Inflammatory macrophage treated with lipopolysaccharide for 4 hours (primary cell): ENCODE data around the gene ZNF543.
"Not testable (repeated sequence)": the region's sequence is repeated elsewhere in the genome, so short reads cannot be mapped to it uniquely, and the experiment has no call there.

Source experiments
- DNase-seq: peaks from one replicate; pipeline ENCODE4 v3.0.0-alpha.2; 2020

Gene ZNF543

DNA sequence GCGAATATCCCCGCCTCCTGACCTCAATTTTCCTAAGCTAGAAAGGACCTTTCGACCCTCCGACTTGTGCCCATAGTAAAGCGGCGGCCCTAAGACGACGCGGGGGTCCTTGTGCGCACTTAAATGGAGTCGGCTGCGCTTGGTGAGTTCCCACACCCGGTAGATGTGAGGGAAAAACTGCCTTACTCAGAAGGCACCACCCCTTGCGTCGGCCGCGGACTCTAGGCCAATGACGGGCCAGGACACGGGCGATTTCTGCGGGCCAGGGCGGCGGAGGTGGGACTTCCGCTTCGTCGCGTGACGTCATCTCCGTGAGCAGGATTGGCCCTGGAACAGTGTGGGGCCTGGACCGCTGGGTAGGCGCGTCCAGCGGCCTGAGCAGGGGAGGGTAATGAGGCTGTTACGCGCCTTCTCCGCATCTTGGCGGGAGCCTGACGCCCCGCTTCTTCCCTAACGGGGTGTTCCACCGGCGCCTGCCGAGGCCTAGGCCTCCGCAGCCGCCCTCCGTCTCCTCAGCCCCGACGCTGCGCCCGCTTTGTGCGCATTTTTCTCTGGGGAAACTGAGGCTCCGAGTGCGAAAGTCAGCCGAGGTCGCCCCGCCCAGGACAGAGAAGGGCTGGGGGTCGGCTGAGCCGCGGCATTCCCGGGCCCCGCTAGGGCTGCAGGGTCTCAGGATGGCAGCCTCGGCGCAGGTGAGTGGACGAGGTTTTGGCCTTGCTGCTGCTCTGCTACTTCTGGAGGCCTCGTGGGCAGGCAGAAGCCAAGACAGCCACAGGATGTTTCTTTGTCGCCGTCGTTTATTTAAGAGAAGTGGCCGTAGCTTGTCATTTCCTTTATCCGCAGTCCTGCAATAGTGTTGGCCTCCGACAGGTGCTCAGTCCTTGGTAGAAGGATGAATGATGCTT lies at the start of gene ZNF543:
Gene ZNF543 (plus strand): TSS at position 293 of the 905 bp plus-strand sequence. CDS start 382 bp downstream, at position 675.
- DNase-seq = peak; percentile 97

GRCh38 chr19:57271280-57271679 lies 49.0 kb upstream of the ZNF543 start:
- DNase-seq = no peak

DNA sequence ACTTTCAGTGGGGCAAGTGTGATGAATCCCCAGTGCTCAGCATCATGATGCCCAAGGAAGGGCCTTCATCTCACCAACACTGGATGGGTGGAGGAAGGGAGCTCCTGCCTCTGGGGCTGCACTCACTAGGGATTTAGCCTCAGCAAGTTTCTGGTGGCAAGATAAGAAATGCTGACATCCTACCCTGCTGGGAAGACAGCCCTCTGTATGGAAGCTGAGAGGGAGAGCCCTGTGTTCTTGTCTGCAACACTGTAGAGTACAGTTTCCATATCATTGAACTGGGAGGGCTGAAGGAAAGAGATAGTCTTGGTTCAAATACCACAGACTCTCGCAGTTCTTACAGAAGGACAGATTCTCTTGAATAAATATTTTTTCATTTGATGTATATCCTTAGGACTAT lies 47.3 kb upstream of the ZNF543 start:
- DNase-seq = no peak

- no peak for DNase-seq
These were observed 43.8 kb upstream of the ZNF543 start for GRCh38 chr19:57276430-57276829.

DNA sequence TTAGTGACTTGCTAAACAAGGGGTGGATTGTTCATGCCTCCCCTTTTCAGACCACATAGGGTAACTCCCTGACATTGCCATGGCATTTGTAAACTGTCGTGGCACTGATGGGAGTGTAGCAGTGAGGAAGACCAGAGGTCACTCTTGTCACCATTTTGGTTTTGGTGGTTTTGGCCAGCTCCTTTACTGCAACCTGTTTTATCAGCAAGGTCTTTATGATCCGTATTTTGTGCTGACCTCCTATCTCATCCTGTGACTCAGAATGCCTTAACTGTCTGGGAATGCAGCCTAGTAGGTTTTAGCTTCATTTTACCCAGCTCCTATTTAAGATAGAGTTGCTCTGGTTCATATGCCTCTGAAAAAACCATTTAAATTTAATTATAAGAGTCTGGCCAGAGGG lies 41.8 kb upstream of the ZNF543 start:
- DNase-seq = not testable (repeated sequence)

GRCh38 chr19:57279418-57280164 lies 40.7 kb upstream of the ZNF543 start:
- peak; percentile 93 for DNase-seq

DNA sequence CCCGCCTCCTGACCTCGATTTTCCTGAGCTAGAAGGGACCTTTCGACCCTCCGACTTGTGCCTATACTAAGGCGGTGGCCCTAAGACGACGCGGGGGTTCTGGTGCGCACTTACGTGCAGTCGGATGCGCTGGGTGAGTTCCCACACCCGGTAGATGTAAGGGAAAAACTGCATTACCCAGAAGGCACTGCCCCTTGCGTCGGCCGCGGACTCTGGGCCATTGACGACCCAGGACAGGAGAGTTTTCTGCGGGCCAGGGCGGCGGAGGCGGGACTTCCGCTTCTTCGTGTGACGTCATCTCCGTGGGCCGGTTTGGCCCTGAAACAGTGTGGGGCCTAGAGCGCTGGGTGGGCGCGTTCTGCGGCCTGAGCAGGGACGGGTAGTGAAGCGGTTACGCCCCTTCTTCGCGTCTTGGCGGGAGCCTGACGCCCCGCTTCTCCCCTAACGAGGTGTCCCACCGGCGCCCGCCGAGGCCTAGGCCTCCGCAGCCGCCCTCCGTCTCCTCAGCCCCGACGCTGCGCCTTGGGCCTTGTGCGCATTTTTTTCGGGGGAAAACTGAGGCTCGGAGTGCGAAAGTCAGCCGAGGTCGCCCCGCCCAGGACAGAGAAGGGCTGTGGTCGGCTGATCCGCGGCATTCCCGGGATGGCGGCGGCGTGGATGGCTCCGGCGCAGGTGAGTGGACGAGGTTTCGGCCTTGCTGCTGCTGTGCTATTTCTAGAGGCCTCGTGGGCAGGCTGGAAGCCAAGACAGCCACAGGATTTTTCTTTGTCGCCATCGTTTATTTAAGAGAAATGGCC lies 39.9 kb upstream of the ZNF543 start, which contains the start of gene ZNF460:
Gene ZNF460 (plus strand): TSS at position 321 of the 797 bp plus-strand sequence. CDS start 322 bp downstream, at position 643.
- DNase-seq = peak; percentile 98

GRCh38 chr19:57280962-57281400 lies 39.3 kb upstream of the ZNF543 start:
- peak; percentile 23 for DNase-seq

- DNase-seq = no peak
These were observed 38.1 kb upstream of the ZNF543 start for GRCh38 chr19:57282011-57282643.

GRCh38 chr19:57288373-57288772 lies 31.9 kb upstream of the ZNF543 start:
- peak; percentile 27 for DNase-seq

GRCh38 chr19:57290970-57291369 lies 29.3 kb upstream of the ZNF543 start:
- no peak for DNase-seq

- no peak for DNase-seq
These were observed 27.7 kb upstream of the ZNF543 start for GRCh38 chr19:57292547-57292946.

GRCh38 chr19:57293719-57294118 lies 26.6 kb upstream of the ZNF543 start:
- no peak for DNase-seq

DNA sequence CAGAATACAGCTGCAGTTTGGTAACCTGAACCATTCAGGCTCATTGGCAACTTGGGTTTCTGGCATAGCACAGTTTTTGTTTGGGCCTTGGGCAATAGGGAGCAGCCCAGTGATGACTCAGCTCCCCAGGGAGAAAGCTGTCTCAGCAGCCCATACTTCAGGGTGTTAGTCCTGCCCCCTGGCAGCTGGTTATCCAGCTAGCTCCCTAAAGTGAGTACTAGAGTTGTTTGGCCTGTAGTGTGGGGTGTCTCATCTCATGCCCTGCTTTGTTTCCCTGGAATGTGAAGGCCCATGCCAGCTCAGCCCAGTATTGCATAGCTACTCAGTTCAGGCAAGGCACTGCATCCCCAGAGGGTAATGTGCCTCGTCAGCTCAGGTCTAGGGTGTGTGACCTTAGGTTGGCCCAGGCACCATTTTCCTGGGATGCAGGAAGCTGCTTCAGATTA lies 18.2 kb upstream of the ZNF543 start:
- DNase-seq = peak; percentile 2

GRCh38 chr19:57302727-57303401 lies 17.4 kb upstream of the ZNF543 start:
- no peak for DNase-seq

- no peak for DNase-seq
These were observed 15.2 kb upstream of the ZNF543 start for GRCh38 chr19:57305056-57305455.

- no peak for DNase-seq
These were observed 11.8 kb upstream of the ZNF543 start for GRCh38 chr19:57308514-57308913.

DNA sequence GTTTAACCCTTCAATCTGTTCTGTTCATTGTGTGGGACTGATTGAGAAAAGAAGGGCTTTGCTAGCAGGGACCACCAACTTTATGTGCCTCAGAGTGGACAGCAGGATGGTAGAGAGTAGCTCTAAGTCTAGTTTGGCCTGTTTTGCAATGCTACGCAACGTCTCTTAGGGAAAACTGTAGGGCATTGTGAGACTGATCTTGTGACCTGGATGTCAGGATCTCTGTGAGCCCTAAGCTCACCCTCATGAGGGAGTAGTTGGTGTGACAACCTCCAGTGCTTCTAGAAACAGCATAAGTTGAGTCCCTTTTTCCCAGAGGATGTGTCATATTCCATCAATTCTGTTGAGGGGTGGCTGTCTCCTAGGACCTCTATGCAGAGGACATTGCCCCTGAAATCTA lies 9.5 kb upstream of the ZNF543 start:
- DNase-seq = no peak

- DNase-seq = no peak
These were observed 6.1 kb upstream of the ZNF543 start for GRCh38 chr19:57314146-57314545.

DNA sequence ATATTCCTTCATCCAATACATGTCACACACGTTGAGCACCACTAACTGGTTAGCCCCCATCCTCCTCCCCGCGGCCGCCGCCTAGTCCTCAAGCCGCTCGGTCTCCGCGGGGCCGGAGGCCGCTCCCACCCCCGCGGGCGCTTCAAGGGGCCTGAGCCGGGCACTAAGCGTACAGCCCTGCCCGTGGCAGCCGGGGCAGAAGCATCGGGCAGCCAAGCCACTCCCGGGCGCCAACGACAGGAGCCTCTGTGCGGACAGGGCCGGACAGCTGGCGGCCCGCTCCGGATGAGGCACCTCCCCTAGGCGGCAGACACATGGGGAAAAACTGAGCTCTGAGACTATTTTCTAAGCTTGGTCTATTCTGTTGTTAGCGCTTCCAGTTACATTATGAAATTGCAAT lies 2.8 kb upstream of the ZNF543 start:
- no peak for DNase-seq

GRCh38 chr19:57319869-57320179 lies 448 bp upstream of the ZNF543 start:
- DNase-seq = no peak

- no peak for DNase-seq
These were observed 844 bp downstream of the ZNF543 start for GRCh38 chr19:57321116-57321515.
